Measurements from ENCODE around the gene APCDD1. TPM values are rescaled to one million over a fixed set of nuclear protein-coding genes. Genes with fewer than 3 reads are reported as not detected.

The APCDD1 gene
- total RNA-seq, 1 donor from 2014 or later, result 4.4 TPM

- no peaks in the 10 kb centered on the region for H3K9me3 Mint-ChIP-seq (ENCODE audit: unreplicated experiment)
These were observed 48.4 kb upstream of the APCDD1 start for GRCh38 chr18:10405816-10406663.

GRCh38 chr18:10408131-10408530 is 46.3 kb upstream of the APCDD1 start:
- Histone ChIP-seq H3K4me2 (ENCODE audit: low read length) (no peak overlapping the region), H3K4me3 (ENCODE audit: insufficient read depth, low read depth, low read length) (no peak overlapping the region), H3K9ac (ENCODE audit: low read length) (no peak overlapping the region), H3K9me3 (ENCODE audit: insufficient read depth, low read depth, low read length) (no peaks in the 10 kb centered on the region), H3K27me3 (ENCODE audit: insufficient read depth, low read length) (peaks cover 12% of the 10 kb centered on the region), H3K79me2 (ENCODE audit: insufficient read depth, low read length) (no peaks in the 10 kb centered on the region), H3K36me3 (ENCODE audit: insufficient read depth, low read length) (no peaks in the 10 kb centered on the region), H2AFZ (ENCODE audit: low read depth, low read length) (no peak overlapping the region), H3K4me1 (ENCODE audit: insufficient read depth, low read length) (no peaks in the 10 kb centered on the region), H4K20me1 (ENCODE audit: insufficient read depth, low read length) (no peaks in the 10 kb centered on the region), H3K27ac (ENCODE audit: low read depth, low read length) (no peak overlapping the region)
- DNase-seq (ENCODE audit: low read depth) (no peak), FAIRE-seq (no peak)
- no peaks in the 10 kb centered on the region for H3K36me3 Mint-ChIP-seq (ENCODE audit: low read depth, unreplicated experiment)
- H3K27me3 Mint-ChIP-seq (ENCODE audit: low read depth, unreplicated experiment), result peaks cover 10% of the 10 kb centered on the region
- no peaks in the 10 kb centered on the region for H3K9me3 Mint-ChIP-seq (ENCODE audit: unreplicated experiment)
- peaks cover 17% of the 10 kb centered on the region for H3K4me1 Mint-ChIP-seq (ENCODE audit: low read depth, unreplicated experiment)
- no peak overlapping the region for H3K4me3 Mint-ChIP-seq (ENCODE audit: unreplicated experiment)
- H3K27ac Mint-ChIP-seq (ENCODE audit: unreplicated experiment), result no peak overlapping the region
- TF ChIP-seq, protein P1, sequence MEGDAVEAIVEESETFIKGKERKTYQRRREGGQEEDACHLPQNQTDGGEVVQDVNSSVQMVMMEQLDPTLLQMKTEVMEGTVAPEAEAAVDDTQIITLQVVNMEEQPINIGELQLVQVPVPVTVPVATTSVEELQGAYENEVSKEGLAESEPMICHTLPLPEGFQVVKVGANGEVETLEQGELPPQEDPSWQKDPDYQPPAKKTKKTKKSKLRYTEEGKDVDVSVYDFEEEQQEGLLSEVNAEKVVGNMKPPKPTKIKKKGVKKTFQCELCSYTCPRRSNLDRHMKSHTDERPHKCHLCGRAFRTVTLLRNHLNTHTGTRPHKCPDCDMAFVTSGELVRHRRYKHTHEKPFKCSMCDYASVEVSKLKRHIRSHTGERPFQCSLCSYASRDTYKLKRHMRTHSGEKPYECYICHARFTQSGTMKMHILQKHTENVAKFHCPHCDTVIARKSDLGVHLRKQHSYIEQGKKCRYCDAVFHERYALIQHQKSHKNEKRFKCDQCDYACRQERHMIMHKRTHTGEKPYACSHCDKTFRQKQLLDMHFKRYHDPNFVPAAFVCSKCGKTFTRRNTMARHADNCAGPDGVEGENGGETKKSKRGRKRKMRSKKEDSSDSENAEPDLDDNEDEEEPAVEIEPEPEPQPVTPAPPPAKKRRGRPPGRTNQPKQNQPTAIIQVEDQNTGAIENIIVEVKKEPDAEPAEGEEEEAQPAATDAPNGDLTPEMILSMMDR (IDR thresholded peaks at IDR 0.05; ENCODE audit: insufficient read depth, low read depth, low read length), result no peak
- TF ChIP-seq EZH2 (IDR thresholded peaks at IDR 0.05; ENCODE audit: insufficient read depth, low read length), result no peak

More at GRCh38 chr18:10405816-10406663, 48.4 kb upstream of the APCDD1 start:
- peaks cover 8% of the 10 kb centered on the region for H3K27me3 Mint-ChIP-seq (ENCODE audit: low read depth, unreplicated experiment)
- no peak for TF ChIP-seq EZH2 (IDR thresholded peaks at IDR 0.05; ENCODE audit: insufficient read depth, low read length)
- TF ChIP-seq, protein P1 (IDR thresholded peaks at IDR 0.05; ENCODE audit: insufficient read depth, low read depth, low read length), result no peak
- no peaks in the 10 kb centered on the region for H3K36me3 ChIP-seq (ENCODE audit: insufficient read depth, low read length)
- H3K4me3 Mint-ChIP-seq (ENCODE audit: unreplicated experiment), result no peak overlapping the region
- no peaks in the 10 kb centered on the region for H3K79me2 ChIP-seq (ENCODE audit: insufficient read depth, low read length)
- H3K36me3 Mint-ChIP-seq (ENCODE audit: low read depth, unreplicated experiment), result no peaks in the 10 kb centered on the region
- no peaks in the 10 kb centered on the region for H3K9me3 ChIP-seq (ENCODE audit: insufficient read depth, low read depth, low read length)
- no peak overlapping the region for H3K4me3 ChIP-seq (ENCODE audit: insufficient read depth, low read depth, low read length)
- DNase-seq (ENCODE audit: low read depth) (no peak), FAIRE-seq (no peak)
- no peaks in the 10 kb centered on the region for H3K4me1 ChIP-seq (ENCODE audit: insufficient read depth, low read length)
- peaks cover 23% of the 10 kb centered on the region for H3K4me1 Mint-ChIP-seq (ENCODE audit: low read depth, unreplicated experiment)
- H3K9ac ChIP-seq (ENCODE audit: low read length), result no peak overlapping the region
- no peak overlapping the region for H3K27ac Mint-ChIP-seq (ENCODE audit: unreplicated experiment)
- no peaks in the 10 kb centered on the region for H4K20me1 ChIP-seq (ENCODE audit: insufficient read depth, low read length)
- no peak overlapping the region for H3K27ac ChIP-seq (ENCODE audit: low read depth, low read length)
- H3K27me3 ChIP-seq (ENCODE audit: insufficient read depth, low read length), result peaks cover 12% of the 10 kb centered on the region
- H3K4me2 ChIP-seq (ENCODE audit: low read length), result no peak overlapping the region
- H2AFZ ChIP-seq (ENCODE audit: low read depth, low read length), result peak overlapping the region; percentile 28

GRCh38 chr18:10409041-10409440 is 45.4 kb upstream of the APCDD1 start:
- Mint-ChIP-seq H3K9me3 (ENCODE audit: unreplicated experiment) (no peaks in the 10 kb centered on the region), H3K4me3 (ENCODE audit: unreplicated experiment) (no peak overlapping the region), H3K27me3 (ENCODE audit: low read depth, unreplicated experiment) (peaks cover 10% of the 10 kb centered on the region), H3K36me3 (ENCODE audit: low read depth, unreplicated experiment) (no peaks in the 10 kb centered on the region), H3K27ac (ENCODE audit: unreplicated experiment) (no peak overlapping the region), H3K4me1 (ENCODE audit: low read depth, unreplicated experiment) (peaks cover 17% of the 10 kb centered on the region)
- H3K27me3 ChIP-seq (ENCODE audit: insufficient read depth, low read length), result peaks cover 12% of the 10 kb centered on the region
- H3K9ac ChIP-seq (ENCODE audit: low read length), result no peak overlapping the region
- H4K20me1 ChIP-seq (ENCODE audit: insufficient read depth, low read length), result no peaks in the 10 kb centered on the region
- no peak overlapping the region for H3K27ac ChIP-seq (ENCODE audit: low read depth, low read length)
- H3K4me3 ChIP-seq (ENCODE audit: insufficient read depth, low read depth, low read length), result no peak overlapping the region
- H3K36me3 ChIP-seq (ENCODE audit: insufficient read depth, low read length), result no peaks in the 10 kb centered on the region
- TF ChIP-seq EZH2 (IDR thresholded peaks at IDR 0.05; ENCODE audit: insufficient read depth, low read length), result no peak
- TF ChIP-seq, protein P1 (IDR thresholded peaks at IDR 0.05; ENCODE audit: insufficient read depth, low read depth, low read length), result no peak
- FAIRE-seq (no peak), DNase-seq (ENCODE audit: low read depth) (no peak)
- H3K9me3 ChIP-seq (ENCODE audit: insufficient read depth, low read depth, low read length), result no peaks in the 10 kb centered on the region
- no peak overlapping the region for H2AFZ ChIP-seq (ENCODE audit: low read depth, low read length)
- no peaks in the 10 kb centered on the region for H3K79me2 ChIP-seq (ENCODE audit: insufficient read depth, low read length)
- no peak overlapping the region for H3K4me2 ChIP-seq (ENCODE audit: low read length)
- H3K4me1 ChIP-seq (ENCODE audit: insufficient read depth, low read length), result no peaks in the 10 kb centered on the region

All from astrocyte (in vitro differentiated cells and primary cell).